K562 (cell line): ENCODE results near the gene PRDM2. TPM values are rescaled to one million over a fixed set of nuclear protein-coding genes. Genes with fewer than 3 reads are reported as not detected.

Experiments used
- BRD4 ChIP-seq: fragments of 200-600 bp; sonication (generic); IDR thresholded peaks from 2 replicates; pipeline ENCODE4 v1.6.1; 2017; ENCODE audit warnings: inconsistent platforms
- FOXK1 ChIP-seq: sonication (generic); formaldehyde crosslinking; IDR thresholded peaks from 2 replicates; pipeline ENCODE4 v1.8.0; 2022; ENCODE audit warnings: missing genetic modification reagents, mild to moderate bottlenecking, borderline replicate concordance
- HBP1 ChIP-seq: fragments of 450-650 bp; formaldehyde crosslinking; IDR thresholded peaks from 2 replicates; pipeline ENCODE4 v1.4.0; 2022; ENCODE audit warnings: missing genetic modification characterization
- MAX ChIP-seq: sonication (generic); formaldehyde crosslinking; IDR thresholded peaks from 2 replicates; pipeline ENCODE4 v1.9.0; 2022; ENCODE audit warnings: mild to moderate bottlenecking, missing genetic modification reagents
- MTF1 ChIP-seq: fragments of 250-450 bp; sonication (Bioruptor Pico); IDR thresholded peaks from 2 replicates; pipeline ENCODE4 v1.9.0; 2021; ENCODE audit warnings: moderate library complexity, mild to moderate bottlenecking, inconsistent platforms, borderline replicate concordance
- SRSF7 ChIP-seq: fragments of 200-400 bp; formaldehyde crosslinking; optimal IDR thresholded peaks from 2 replicates; pipeline ENCODE3; 2017; ENCODE audit warnings: mild to moderate bottlenecking, low read depth, low read length
- ZNF318 ChIP-seq, 2 experiments: fragments of 450-650 bp; IDR thresholded peaks; 2 replicates each; pipeline ENCODE4 v1.6.1; 2016; ENCODE audit warnings: mild to moderate bottlenecking in 2 of 2, borderline replicate concordance in 1 of 2, low read depth in 1 of 2, moderate library complexity in 1 of 2
- polyA plus RNA-seq, 8 experiments: library from polyadenylated mRNA; depleted of rRNA in 4 of 8; stranded (reverse) in 5 of 8; unstranded in 3 of 8; fragments of >200 nt; fragmentation: Nextera tagmentation in 2 of 8; fragmentation: Illumina TruSeq in 1 of 8; extraction: Ambion mirVana in 2 of 8; extraction: Trizol in 1 of 8; gene quantifications; 2 replicates each; pipeline versions ENCODE4 v1.2.1 to v1.2.3, GENCODE V29; 2011 to 2014; ENCODE audit warnings: inconsistent platforms in 1 of 8, missing spikeins in 1 of 8
- total RNA-seq, 7 experiments: library from RNA; depleted of rRNA in 6 of 7; stranded (reverse); fragments of >200 nt in 6 of 7; fragmentation: Illumina TruSeq in 2 of 7; extraction: Trizol in 2 of 7; gene quantifications; 2 replicates each; pipeline versions ENCODE4 v1.2.1 to v1.2.3, GENCODE V29; 2011 to 2021; ENCODE audit warnings: low replicate concordance in 1 of 7

PRDM2 gene
- total and polyA plus RNA-seq, 9 of the 15 experiments (the other 6 are each of a cell fraction or from before 2014, with no cell fraction given) = 5.4 to 27.6 (median 12.5) TPM

- TF ChIP-seq ZNF318 (IDR thresholded peaks at IDR 0.05; ENCODE audit: borderline replicate concordance in 1 of 2, low read depth in 1 of 2) (no peak), FOXK1 (CRISPR knock-in tag) (no peak), BRD4 (no peak), MTF1 (CRISPR knock-in tag) (no peak), SRSF7 (no peak), MAX (CRISPR knock-in tag) (no peak), HBP1 (CRISPR knock-in tag) (no peak)
Observed at GRCh38 chr1:13778431-13778830, 78.4 kb downstream of the PRDM2 start (continued).
